Testis (tissue), 2 donors: ENCODE data around the gene ARHGAP40.

Source experiments
- CTCF ChIP-seq, 3 experiments: fragments of 450-650 bp in 2 of 3; fragments of 200-600 bp in 1 of 3; sonication (generic) in 1 of 3; IDR thresholded peaks; one replicate each; pipeline ENCODE4 v1.5.1; 2016 to 2019; ENCODE audit warnings: antibody characterized with exemption in 3 of 3, mild to moderate bottlenecking in 2 of 3, moderate library complexity in 1 of 3
- POLR2A ChIP-seq: fragments of 450-650 bp; IDR thresholded peaks from one replicate; pipeline ENCODE4 v1.6.1; 2017; ENCODE audit warnings: antibody characterized with exemption, mild to moderate bottlenecking, moderate library complexity

- TF ChIP-seq CTCF (IDR thresholded peaks at IDR 0.05) (no peak), POLR2A (no peak)
These were observed 63.5 kb downstream of the ARHGAP40 start for GRCh38 chr20:38665094-38665493.
